Smooth muscle cell (in vitro differentiated cells): ENCODE data around the gene ITGB7. TPM values are rescaled to one million over a fixed set of nuclear protein-coding genes. Genes with fewer than 3 reads are reported as not detected.

Experiments
- DNase-seq: peaks from one replicate; lab custom pipeline; 2025; ENCODE audit not compliant: unreplicated experiment; lab: John Stamatoyannopoulos, UW
- H2AFZ ChIP-seq: fragments of 200-600 bp; sonication (generic); 2 replicates; pipeline ENCODE4 v1.6.0; 2016; ENCODE audit warnings: antibody characterized with exemption, low read depth, mild to moderate bottlenecking
- H3F3A ChIP-seq: fragments of 200-600 bp; sonication (generic); 2 replicates; pipeline ENCODE4 v1.6.0; 2017; ENCODE audit warnings: antibody characterized with exemption, low read depth
- H3K27ac ChIP-seq: fragments of 200-600 bp; sonication (generic); 2 replicates; pipeline ENCODE4 v1.5.1; 2016; ENCODE audit warnings: low read depth, mild to moderate bottlenecking
- H3K27me3 ChIP-seq: fragments of 200-600 bp; sonication (generic); 2 replicates; pipeline ENCODE4 v1.6.1; 2016; ENCODE audit warnings: low read depth, mild to moderate bottlenecking
- H3K36me3 ChIP-seq: fragments of 200-600 bp; sonication (generic); 2 replicates; pipeline ENCODE4 v1.5.1; 2016; ENCODE audit warnings: low read depth
- H3K4me1 ChIP-seq: fragments of 200-600 bp; sonication (generic); 2 replicates; pipeline ENCODE4 v1.5.1; 2016; ENCODE audit warnings: low read depth
- H3K4me2 ChIP-seq: fragments of 200-600 bp; sonication (generic); 2 replicates; pipeline ENCODE4 v1.6.0; 2016; ENCODE audit warnings: mild to moderate bottlenecking
- H3K4me3 ChIP-seq: fragments of 200-600 bp; sonication (generic); 2 replicates; pipeline ENCODE4 v1.5.1; 2016; ENCODE audit warnings: mild to moderate bottlenecking
- H3K79me2 ChIP-seq: fragments of 200-600 bp; sonication (generic); 2 replicates; pipeline ENCODE4 v1.6.0; 2016; ENCODE audit warnings: low read depth, mild to moderate bottlenecking
- H3K9ac ChIP-seq: fragments of 200-600 bp; sonication (generic); 2 replicates; pipeline ENCODE4 v1.6.0; 2016; ENCODE audit warnings: low read depth
- H3K9me3 ChIP-seq: fragments of 200-600 bp; sonication (generic); replicated peaks from 2 replicates; pipeline ENCODE4 v1.5.1; 2016; ENCODE audit warnings: low read depth
- H4K20me1 ChIP-seq: fragments of 200-600 bp; sonication (generic); 2 replicates; pipeline ENCODE4 v1.6.0; 2016; ENCODE audit warnings: low read depth
- CTCF ChIP-seq: fragments of 200-600 bp; sonication (generic); IDR thresholded peaks from 2 replicates; pipeline ENCODE4 v1.5.1; 2017; ENCODE audit warnings: borderline replicate concordance, mild to moderate bottlenecking, antibody characterized with exemption; ENCODE audit not compliant: insufficient read depth, poor library complexity, severe bottlenecking
- WGBS: methylation state at CpG from one replicate; pipeline ENCODE4 v1.1.7; 2016; ENCODE audit warnings: low lambda C conversion rate; 5-methylcytosine and 5-hydroxymethylcytosine counted together
- polyA plus RNA-seq: library from polyadenylated mRNA; unstranded; fragments of >200 nt; fragmentation: Nextera tagmentation; extraction: Ambion mirVana; gene quantifications from 2 replicates; pipeline ENCODE4 v1.2.1, GENCODE V29; 2016
- total RNA-seq: library from RNA; depleted of rRNA; stranded (reverse); fragments of >200 nt; gene quantifications from 2 replicates; pipeline ENCODE4 v1.2.3, GENCODE V29; 2014

The ITGB7 gene
- total and polyA plus RNA-seq, 2 experiments from 2014 or later = 5.8 TPM; not detected in 1

- H3K27ac ChIP-seq = no peak overlapping the region
- H2AFZ ChIP-seq = no peak overlapping the region
- H3K4me2 ChIP-seq = no peak overlapping the region
- no peak for TF ChIP-seq CTCF
- no peaks in the 10 kb centered on the region for H3K27me3 ChIP-seq
- H3K4me3 ChIP-seq = no peak overlapping the region
- DNase-seq = no peak
- H3K36me3 ChIP-seq = no peaks in the 10 kb centered on the region
- H3K4me1 ChIP-seq = peaks cover 13% of the 10 kb centered on the region
- WGBS = 83% methylated on average over 4 of the region's 4 CpGs
- H3F3A ChIP-seq = peaks cover 3% of the 10 kb centered on the region
- H3K9ac ChIP-seq = no peak overlapping the region
- H3K79me2 ChIP-seq = peaks cover 15% of the 10 kb centered on the region
- peaks cover 23% of the 10 kb centered on the region for H4K20me1 ChIP-seq
- no peaks in the 10 kb centered on the region for H3K9me3 ChIP-seq
Observed at GRCh38 chr12:53186745-53187144, 20.3 kb downstream of the ITGB7 start.

GRCh38 chr12:53185582-53186153 is 21.4 kb downstream of the ITGB7 start:
- H4K20me1 ChIP-seq = peaks cover 23% of the 10 kb centered on the region
- H3K27me3 ChIP-seq = no peaks in the 10 kb centered on the region
- H3K36me3 ChIP-seq = no peaks in the 10 kb centered on the region
- H3F3A ChIP-seq = peaks cover 3% of the 10 kb centered on the region
- no peak overlapping the region for H3K27ac ChIP-seq
- DNase-seq = no peak
- H3K9ac ChIP-seq = no peak overlapping the region
- H3K4me1 ChIP-seq = peaks cover 16% of the 10 kb centered on the region
- no peak overlapping the region for H2AFZ ChIP-seq
- H3K4me3 ChIP-seq = no peak overlapping the region
- no peaks in the 10 kb centered on the region for H3K9me3 ChIP-seq
- no peak for TF ChIP-seq CTCF
- peaks cover 17% of the 10 kb centered on the region for H3K79me2 ChIP-seq
- WGBS = 96% methylated on average over 3 of the region's 3 CpGs
- H3K4me2 ChIP-seq = no peak overlapping the region

- Histone ChIP-seq H3K4me2 (no peak overlapping the region), H3K9ac (no peak overlapping the region), H3K36me3 (no peaks in the 10 kb centered on the region), H3F3A (peaks cover 6% of the 10 kb centered on the region), H3K9me3 (no peaks in the 10 kb centered on the region), H2AFZ (no peak overlapping the region), H3K79me2 (peaks cover 17% of the 10 kb centered on the region), H3K4me1 (peaks cover 18% of the 10 kb centered on the region), H3K27ac (no peak overlapping the region), H4K20me1 (peaks cover 21% of the 10 kb centered on the region), H3K4me3 (no peak overlapping the region), H3K27me3 (no peaks in the 10 kb centered on the region)
- DNase-seq = no peak
- WGBS = 98% methylated on average over 6 of the region's 6 CpGs
- no peak for TF ChIP-seq CTCF
Observed at GRCh38 chr12:53184828-53185227, 22.2 kb downstream of the ITGB7 start.

GRCh38 chr12:53182903-53183302 is 24.1 kb downstream of the ITGB7 start:
- Histone ChIP-seq H3K27ac (no peak overlapping the region), H3K27me3 (no peaks in the 10 kb centered on the region), H3K9ac (no peak overlapping the region), H3K9me3 (no peaks in the 10 kb centered on the region), H3F3A (peaks cover 14% of the 10 kb centered on the region), H3K4me2 (no peak overlapping the region), H3K36me3 (no peaks in the 10 kb centered on the region), H3K4me3 (no peak overlapping the region), H3K4me1 (peaks cover 27% of the 10 kb centered on the region), H4K20me1 (peaks cover 21% of the 10 kb centered on the region), H3K79me2 (peaks cover 20% of the 10 kb centered on the region), H2AFZ (no peak overlapping the region)
- WGBS = 93% methylated on average over 2 of the region's 2 CpGs
- no peak for TF ChIP-seq CTCF
- no peak for DNase-seq
